Measurements from ENCODE around the gene MADD.

MADD gene

DNA sequence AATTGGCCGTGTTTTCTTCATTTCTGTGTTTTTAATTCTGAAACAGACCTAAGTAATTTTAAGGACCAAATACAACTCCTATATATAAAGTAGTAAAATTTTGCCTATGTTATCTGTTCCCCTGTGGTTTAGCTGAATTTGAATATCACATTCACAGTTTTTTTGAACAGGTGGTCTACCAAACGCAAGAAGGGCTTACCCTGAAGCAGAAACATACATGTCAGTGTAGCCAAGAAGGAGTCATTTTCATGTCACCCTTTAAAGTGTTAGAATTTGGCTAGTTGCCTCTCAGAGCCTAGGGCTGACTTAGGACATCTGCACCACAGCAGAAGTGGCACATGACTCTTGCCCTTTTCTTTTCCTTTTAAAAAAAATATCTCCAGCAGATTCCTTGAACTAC is 48.2 kb downstream of the MADD start:
- no peak overlapping the region for H3K27ac ChIP-seq
- no peak overlapping the region for H3K4me3 ChIP-seq (ENCODE audit: low read depth, low read length)
- no peaks in the 10 kb centered on the region for H3K27me3 ChIP-seq (ENCODE audit: control insufficient read depth, insufficient read depth, low read length)
- H3K9ac ChIP-seq: no peak overlapping the region
- no peaks in the 10 kb centered on the region for H3K9me3 ChIP-seq (ENCODE audit: control insufficient read depth, low read length)
- TF ChIP-seq, protein P1, sequence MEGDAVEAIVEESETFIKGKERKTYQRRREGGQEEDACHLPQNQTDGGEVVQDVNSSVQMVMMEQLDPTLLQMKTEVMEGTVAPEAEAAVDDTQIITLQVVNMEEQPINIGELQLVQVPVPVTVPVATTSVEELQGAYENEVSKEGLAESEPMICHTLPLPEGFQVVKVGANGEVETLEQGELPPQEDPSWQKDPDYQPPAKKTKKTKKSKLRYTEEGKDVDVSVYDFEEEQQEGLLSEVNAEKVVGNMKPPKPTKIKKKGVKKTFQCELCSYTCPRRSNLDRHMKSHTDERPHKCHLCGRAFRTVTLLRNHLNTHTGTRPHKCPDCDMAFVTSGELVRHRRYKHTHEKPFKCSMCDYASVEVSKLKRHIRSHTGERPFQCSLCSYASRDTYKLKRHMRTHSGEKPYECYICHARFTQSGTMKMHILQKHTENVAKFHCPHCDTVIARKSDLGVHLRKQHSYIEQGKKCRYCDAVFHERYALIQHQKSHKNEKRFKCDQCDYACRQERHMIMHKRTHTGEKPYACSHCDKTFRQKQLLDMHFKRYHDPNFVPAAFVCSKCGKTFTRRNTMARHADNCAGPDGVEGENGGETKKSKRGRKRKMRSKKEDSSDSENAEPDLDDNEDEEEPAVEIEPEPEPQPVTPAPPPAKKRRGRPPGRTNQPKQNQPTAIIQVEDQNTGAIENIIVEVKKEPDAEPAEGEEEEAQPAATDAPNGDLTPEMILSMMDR (IDR thresholded peaks at IDR 0.05): no peak
- no peak overlapping the region for H3K4me2 ChIP-seq (ENCODE audit: low read length)
- H3K79me2 ChIP-seq: no peaks in the 10 kb centered on the region
- no peak overlapping the region for H2AFZ ChIP-seq
- no peaks in the 10 kb centered on the region for H3K4me1 ChIP-seq
- no peaks in the 10 kb centered on the region for H3K36me3 ChIP-seq (ENCODE audit: control insufficient read depth, insufficient read depth, low read length)

DNA sequence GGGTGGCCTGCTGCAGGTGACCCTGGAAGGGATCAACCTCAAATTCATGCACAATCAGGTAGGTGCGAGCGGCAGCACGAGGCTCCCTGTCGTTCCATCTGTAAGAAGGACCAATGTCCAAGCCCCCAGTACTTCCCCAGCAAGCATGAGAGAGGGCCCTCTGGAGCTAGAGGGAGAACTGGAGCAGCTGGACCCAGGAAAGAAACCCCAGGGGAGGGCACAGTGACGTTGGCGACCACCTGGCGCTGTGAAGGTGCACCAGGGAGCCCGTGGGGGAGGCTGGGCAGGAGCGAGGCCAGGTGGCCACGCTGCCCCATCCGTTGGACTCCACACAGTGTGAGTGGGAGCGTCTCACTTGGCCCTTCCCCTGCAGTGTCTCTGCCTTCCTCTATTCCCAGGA is 54.6 kb downstream of the MADD start:
- TF ChIP-seq, protein P1 (IDR thresholded peaks at IDR 0.05): no peak
- H3K27ac ChIP-seq: no peak overlapping the region
- H3K4me2 ChIP-seq (ENCODE audit: low read length): no peak overlapping the region
- H2AFZ ChIP-seq: no peak overlapping the region
- H3K9me3 ChIP-seq (ENCODE audit: control insufficient read depth, low read length): no peaks in the 10 kb centered on the region
- no peak overlapping the region for H3K9ac ChIP-seq
- no peak overlapping the region for H3K4me3 ChIP-seq (ENCODE audit: low read depth, low read length)
- H3K4me1 ChIP-seq: peaks cover 8% of the 10 kb centered on the region
- H3K27me3 ChIP-seq (ENCODE audit: control insufficient read depth, insufficient read depth, low read length): no peaks in the 10 kb centered on the region
- no peaks in the 10 kb centered on the region for H3K79me2 ChIP-seq
- no peaks in the 10 kb centered on the region for H3K36me3 ChIP-seq (ENCODE audit: control insufficient read depth, insufficient read depth, low read length)

DNA sequence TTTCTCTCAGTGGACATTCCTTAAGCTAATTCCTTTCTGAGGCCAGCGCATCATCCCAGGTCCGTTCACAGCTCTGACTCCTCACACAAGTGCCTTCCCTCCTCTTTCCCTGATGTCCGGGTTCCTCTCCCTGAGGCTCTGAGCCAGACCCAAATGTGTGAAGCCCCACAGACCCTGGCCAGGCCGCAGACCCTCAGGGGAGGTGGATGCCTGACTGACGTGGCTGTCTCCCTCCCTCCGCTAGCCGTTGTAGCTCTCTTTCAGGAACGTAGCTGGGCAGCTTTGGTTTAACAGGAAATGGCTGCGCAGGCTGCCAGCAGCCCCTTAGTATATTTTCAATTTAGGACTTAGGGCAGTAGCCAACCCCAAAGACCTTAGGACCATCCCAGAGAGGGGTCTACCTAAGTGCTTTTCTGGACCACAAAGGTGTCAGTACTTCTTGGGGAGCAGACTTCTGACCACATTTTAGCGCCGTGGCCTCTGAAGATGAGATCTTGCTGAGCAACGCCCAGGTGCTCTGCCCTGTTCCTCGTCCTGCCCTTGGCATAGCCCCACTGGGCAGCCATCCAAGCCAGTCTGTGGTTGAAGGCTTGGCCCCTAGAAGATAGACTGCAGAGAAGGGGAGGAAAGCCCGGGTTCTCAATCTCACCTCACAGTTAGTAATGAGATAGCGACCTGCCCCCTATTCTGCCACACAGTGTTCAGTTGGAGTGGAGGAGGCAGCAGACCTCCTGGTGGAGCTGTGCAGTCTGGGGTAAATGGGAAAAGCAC is 55.5 kb downstream of the MADD start:
- Histone ChIP-seq H3K9me3 (ENCODE audit: control insufficient read depth, low read length) (no peaks in the 10 kb centered on the region), H2AFZ (no peak overlapping the region), H3K36me3 (ENCODE audit: control insufficient read depth, insufficient read depth, low read length) (no peaks in the 10 kb centered on the region), H3K79me2 (no peaks in the 10 kb centered on the region), H3K27ac (no peak overlapping the region), H3K9ac (no peak overlapping the region), H3K4me2 (ENCODE audit: low read length) (no peak overlapping the region), H3K4me1 (peaks cover 15% of the 10 kb centered on the region), H3K27me3 (ENCODE audit: control insufficient read depth, insufficient read depth, low read length) (no peaks in the 10 kb centered on the region), H3K4me3 (ENCODE audit: low read depth, low read length) (no peak overlapping the region)
- TF ChIP-seq, protein P1 (IDR thresholded peaks at IDR 0.05): no peak

DNA sequence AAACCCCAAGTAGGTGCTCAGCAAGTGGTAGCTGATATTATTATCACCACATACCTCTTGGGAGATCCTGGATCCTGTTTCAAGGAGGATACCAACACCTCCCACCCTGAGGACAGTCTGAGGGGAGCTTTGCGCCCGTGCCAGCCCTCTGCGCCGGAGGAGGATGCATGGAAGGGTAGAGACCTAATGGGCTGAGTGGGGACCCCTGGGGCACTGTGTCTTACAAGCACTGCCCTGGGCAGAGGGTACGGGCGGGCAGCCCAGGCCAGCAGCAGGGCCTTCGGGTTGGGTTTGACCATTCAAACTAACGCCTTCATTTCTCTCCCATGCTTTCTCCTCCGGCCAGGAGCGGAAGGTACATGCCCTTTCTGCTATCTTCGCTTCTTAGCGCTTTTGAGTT is 56.3 kb downstream of the MADD start:
- no peak overlapping the region for H3K27ac ChIP-seq
- H3K36me3 ChIP-seq (ENCODE audit: control insufficient read depth, insufficient read depth, low read length): no peaks in the 10 kb centered on the region
- no peaks in the 10 kb centered on the region for H3K9me3 ChIP-seq (ENCODE audit: control insufficient read depth, low read length)
- no peak overlapping the region for H3K9ac ChIP-seq
- TF ChIP-seq, protein P1 (IDR thresholded peaks at IDR 0.05): no peak
- H3K79me2 ChIP-seq: no peaks in the 10 kb centered on the region
- H3K27me3 ChIP-seq (ENCODE audit: control insufficient read depth, insufficient read depth, low read length): no peaks in the 10 kb centered on the region
- no peak overlapping the region for H2AFZ ChIP-seq
- H3K4me1 ChIP-seq: peaks cover 17% of the 10 kb centered on the region
- no peak overlapping the region for H3K4me2 ChIP-seq (ENCODE audit: low read length)
- H3K4me3 ChIP-seq (ENCODE audit: low read depth, low read length): no peak overlapping the region

DNA sequence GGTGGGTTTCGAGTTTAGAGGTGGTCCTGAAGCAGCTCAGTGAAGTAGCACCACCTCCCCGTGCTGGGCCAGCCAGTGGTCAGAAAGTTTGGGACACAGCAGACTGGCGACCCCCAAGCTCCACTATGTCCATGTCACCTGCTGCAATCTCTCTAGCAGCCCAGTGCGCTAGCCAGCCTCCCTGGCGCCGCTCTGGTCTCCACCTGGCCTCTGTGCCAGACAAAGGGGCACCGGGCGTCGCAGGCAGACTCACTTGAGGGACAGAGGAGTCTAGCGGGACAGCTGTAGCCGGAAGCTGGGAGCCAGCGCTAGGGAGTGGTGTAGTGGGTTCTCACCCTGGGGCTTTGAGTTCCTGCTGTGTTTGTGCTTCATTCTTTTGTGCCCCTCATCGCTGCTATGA is 57.1 kb downstream of the MADD start:
- Histone ChIP-seq H3K4me3 (ENCODE audit: low read depth, low read length) (no peak overlapping the region), H3K4me2 (ENCODE audit: low read length) (no peak overlapping the region), H2AFZ (no peak overlapping the region), H3K36me3 (ENCODE audit: control insufficient read depth, insufficient read depth, low read length) (no peaks in the 10 kb centered on the region), H3K27me3 (ENCODE audit: control insufficient read depth, insufficient read depth, low read length) (no peaks in the 10 kb centered on the region), H3K9ac (no peak overlapping the region), H3K27ac (no peak overlapping the region), H3K79me2 (no peaks in the 10 kb centered on the region), H3K4me1 (peaks cover 17% of the 10 kb centered on the region), H3K9me3 (ENCODE audit: control insufficient read depth, low read length) (no peaks in the 10 kb centered on the region)
- TF ChIP-seq, protein P1 (IDR thresholded peaks at IDR 0.05): no peak
